ENCODE measurements around the gene APBB3.

DNA sequence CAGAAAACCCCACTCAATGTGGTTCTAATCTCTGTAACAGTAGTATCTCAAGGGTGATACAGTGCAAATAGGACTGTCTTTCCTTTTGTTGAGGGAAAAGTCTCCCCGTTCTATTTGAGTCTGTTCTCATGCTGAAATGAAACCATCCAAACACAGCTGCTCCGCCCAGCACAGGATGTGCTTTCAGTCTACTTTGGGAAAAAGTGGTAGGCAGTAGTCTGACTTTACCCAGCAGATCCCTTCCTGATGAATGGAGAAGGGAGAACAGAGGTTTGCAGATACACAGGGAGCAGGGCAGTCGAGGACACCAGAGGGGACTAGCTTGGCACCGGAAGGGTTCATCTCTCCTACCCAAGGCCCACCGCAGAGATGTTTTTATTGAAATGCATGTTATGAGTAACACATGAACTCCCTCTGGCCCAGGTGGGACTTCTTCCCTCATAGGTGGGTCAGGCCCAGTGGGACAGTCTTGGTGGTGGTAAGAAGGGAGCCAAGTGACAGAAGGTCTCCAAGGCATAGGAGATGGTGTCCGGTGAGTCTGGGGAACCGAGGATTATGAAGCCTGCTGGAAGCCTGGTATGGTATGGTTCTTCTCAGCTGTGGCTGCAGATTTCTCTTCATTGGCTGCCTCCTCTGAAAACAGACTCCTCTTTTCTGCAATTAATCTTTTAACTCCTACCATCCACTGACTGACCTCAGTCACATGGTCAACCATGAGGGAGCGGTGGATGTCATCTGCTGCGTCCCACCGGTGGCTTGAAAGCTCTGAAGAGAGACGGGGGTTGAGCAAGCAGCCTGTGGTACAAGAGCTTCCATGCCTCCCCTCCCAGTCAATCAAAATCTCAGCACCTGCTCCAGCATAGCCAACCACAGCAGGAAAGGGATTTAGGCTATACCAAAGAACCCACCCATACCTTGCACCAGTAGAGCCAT lies 14.0 kb downstream of the APBB3 start:
- TF ChIP-seq, protein P1, sequence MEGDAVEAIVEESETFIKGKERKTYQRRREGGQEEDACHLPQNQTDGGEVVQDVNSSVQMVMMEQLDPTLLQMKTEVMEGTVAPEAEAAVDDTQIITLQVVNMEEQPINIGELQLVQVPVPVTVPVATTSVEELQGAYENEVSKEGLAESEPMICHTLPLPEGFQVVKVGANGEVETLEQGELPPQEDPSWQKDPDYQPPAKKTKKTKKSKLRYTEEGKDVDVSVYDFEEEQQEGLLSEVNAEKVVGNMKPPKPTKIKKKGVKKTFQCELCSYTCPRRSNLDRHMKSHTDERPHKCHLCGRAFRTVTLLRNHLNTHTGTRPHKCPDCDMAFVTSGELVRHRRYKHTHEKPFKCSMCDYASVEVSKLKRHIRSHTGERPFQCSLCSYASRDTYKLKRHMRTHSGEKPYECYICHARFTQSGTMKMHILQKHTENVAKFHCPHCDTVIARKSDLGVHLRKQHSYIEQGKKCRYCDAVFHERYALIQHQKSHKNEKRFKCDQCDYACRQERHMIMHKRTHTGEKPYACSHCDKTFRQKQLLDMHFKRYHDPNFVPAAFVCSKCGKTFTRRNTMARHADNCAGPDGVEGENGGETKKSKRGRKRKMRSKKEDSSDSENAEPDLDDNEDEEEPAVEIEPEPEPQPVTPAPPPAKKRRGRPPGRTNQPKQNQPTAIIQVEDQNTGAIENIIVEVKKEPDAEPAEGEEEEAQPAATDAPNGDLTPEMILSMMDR (IDR thresholded peaks at IDR 0.05; ENCODE audit: insufficient read depth, low read length, poor library complexity, severe bottlenecking): no peak
- no peak for TF ChIP-seq EZH2phosphoT487 (conservative IDR thresholded peaks at IDR 0.05; ENCODE audit: low read length)
